Stimulated activated CD8-positive, alpha-beta memory T cell treated with anti-CD3 and anti-CD28 coated beads, Interleukin-15, amount 100 ng/mL, for 1 hour (primary cell): ENCODE data around the gene FRMD4A.
"Not testable (repeated sequence)": the region's sequence is repeated elsewhere in the genome, so short reads cannot be mapped to it uniquely, and the experiment has no call there.

ENCODE experiments used
- DNase-seq: peaks from one replicate; pipeline ENCODE4 v3.0.0-alpha.2; 2020; ENCODE audit warnings: low read depth

The FRMD4A gene

GRCh38 chr10:14099885-14100284, 230.8 kb downstream of the FRMD4A start:
- DNase-seq = no peak

DNA sequence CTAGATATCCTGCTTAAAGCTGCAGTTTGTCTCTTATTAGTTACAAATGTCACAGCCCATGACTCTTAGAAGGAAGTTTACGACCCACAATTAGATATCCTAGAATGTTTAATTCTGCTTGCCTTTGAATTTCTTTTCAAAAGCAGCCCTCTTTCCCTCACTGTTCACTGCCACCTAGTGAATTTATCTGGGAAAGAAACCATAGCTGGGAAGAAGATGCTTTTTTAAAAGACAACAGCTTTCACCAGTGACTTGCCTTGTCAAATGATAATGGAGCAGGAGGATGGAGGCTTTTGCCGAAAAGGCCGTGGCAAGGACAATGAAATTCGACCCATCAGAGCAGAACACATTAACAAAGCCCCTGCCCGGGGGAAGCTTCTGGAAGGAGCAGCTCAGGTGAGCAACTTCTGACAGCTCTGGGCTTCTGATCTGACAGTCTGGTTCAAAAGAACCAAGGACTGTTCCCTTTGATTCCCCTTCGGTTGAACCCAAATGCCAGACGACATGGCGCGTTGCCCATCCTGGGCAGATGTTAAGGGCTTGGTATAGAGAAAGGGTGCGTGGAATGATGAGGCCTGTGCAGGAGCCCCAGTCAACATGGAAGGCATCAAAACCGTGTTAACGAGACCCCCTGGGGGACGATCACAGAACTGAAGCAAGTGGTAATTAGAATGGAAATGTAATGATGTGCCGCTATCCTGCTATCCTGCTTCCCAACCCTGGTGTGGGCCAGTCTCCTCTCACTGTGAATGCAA, 236.8 kb downstream of the FRMD4A start:
- no peak for DNase-seq

DNA sequence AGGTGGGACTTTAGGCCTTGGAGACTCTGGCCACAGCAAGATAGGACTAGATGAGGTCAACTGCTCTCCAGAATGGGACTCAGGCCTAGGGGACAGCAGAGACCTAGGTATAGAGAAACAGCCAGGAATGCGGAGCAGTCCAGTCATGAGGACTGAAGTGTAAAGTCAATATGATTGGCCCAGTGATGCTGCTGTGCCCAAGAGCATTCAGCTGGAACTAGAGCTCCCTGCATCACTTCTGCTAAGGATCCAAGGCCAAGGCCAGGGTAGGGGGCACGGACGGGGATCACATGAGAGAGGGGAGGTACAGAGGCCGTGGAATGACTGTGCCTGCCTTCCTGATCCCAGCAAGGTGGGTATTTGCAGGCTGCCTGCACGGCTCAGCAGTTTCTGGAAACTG, 237.9 kb downstream of the FRMD4A start:
- no peak for DNase-seq

GRCh38 chr10:14089556-14090292, 241.0 kb downstream of the FRMD4A start:
- no peak for DNase-seq

DNA sequence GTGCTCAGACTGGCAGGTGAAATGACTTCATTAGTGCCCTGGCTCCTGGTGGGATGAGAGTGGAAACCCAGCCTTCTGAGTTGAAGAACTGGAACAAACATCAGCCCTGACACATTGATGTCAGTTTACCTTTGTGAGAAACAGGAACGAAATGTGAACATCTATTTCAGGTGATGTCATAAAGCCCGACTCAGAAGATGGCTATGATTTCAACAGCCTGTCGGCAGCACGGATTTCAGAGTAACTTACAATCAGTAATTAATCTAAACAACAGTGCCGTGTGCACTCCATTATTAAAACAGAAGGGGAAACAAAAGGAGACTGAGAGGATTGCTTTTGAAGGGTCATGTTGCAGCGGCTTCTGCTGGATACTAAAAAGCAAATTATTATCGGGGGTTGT, 243.2 kb downstream of the FRMD4A start:
- DNase-seq = no peak

- no peak for DNase-seq
Observed at GRCh38 chr10:14086596-14086995, 244.1 kb downstream of the FRMD4A start.

GRCh38 chr10:14084875-14085274, 245.8 kb downstream of the FRMD4A start:
- DNase-seq = no peak

GRCh38 chr10:14080795-14081194, 249.9 kb downstream of the FRMD4A start:
- no peak for DNase-seq

DNA sequence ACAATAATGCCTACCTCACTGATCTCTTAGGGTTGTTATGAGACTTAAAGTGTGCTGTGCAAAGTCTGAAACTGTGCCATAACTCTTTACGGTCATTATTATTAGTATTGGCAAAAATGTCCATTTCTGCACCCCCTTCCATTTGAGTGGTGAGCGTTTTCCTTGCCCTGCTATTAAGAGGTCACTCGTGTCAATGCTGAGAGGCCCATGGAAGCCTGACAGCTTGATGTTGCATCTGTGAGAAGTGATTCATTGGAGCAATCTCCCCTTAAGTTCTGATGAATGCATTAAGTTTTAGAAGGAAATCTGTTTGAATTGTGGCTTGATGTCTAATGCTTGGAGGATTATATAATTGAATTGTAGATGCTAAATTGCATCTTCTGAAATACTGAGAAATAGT, 253.3 kb downstream of the FRMD4A start:
- no peak for DNase-seq

DNA sequence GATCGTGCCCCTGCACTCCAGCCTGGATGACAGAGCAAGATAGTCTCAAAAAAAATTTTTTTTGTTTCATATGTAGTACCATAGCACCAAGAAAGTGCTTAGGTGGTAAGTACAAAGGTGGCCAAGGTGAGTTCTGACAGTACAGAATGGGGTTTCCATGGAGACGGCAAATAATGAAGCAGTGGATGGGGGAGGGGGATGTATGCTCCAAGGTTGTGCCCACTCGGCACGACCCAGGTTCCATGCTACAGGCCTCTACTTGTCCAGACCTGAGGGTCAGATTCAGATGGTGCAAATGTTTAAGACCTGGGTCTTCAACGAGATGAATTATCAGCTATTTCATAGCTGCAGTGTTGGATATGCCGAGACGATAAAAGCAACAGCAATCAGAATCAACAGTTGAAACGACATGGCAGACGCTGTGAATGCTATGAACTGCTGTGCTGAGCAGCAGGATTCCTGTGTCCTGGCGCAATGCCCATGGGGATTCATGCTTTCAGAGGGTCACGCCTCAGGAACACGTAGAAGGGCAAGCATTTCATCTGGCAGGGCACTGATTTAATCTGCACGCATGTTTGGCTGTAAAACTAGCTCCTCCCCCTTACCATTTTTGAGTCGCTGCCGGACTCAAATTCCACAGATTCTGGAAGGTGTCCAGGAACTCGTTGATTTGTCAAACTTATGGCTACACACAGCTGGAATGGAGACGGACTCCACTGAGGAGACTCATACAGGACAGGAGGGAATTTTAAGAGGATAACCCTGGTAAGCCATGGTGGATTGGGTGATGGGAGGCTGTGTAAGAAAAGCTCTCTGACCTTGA, 256.5 kb downstream of the FRMD4A start:
- no peak for DNase-seq

GRCh38 chr10:14072541-14072940, 258.2 kb downstream of the FRMD4A start:
- DNase-seq = no peak

DNA sequence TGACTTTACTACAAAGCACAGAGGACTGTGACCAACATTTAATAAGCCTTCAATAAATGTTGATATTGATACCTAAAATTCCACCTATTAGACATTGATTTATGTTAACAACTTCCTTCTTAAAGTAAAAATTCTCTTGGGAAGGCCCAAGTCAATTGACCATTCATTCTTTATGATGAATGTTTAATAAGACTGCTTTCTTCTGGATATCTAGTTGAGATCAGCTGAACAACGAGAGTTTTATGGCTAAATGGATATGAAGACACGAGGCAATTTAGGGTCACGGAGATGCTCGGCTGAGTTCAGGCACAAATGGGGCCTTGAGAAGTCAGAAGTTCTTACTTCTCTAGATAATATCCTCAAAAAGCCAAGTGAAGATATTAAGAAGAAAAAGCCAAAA, 258.8 kb downstream of the FRMD4A start:
- DNase-seq = no peak

DNA sequence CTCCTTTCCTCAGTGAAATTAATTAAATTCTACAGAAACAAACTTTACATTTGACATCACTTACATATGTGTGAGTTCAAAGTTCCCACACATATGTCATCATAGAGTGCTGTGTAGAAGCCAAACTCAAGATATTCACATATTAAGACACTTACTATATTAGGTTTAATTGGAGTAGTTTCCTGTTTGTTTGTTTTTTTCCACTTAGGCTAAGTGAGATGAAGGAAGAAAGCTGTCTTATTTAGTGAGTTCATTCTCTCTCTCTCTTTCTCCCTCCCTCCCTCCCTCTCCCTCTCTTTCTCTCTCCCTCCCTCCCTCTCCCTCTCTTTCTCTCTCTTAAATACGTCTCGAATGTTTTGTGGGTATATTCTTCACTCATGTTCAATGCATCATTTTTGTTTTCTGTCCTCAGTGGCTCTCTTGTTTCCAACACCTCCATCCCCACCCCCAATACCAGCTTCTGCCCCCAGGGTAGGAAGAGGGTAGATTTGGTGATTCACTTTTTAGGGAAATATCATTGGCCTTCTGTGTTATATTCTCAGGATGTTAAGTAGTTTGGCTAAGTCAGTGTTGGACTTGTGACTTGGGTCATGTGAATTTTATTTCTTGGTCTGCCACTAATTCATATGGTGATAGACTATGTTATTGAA, 262.0 kb downstream of the FRMD4A start:
- DNase-seq = no peak

DNA sequence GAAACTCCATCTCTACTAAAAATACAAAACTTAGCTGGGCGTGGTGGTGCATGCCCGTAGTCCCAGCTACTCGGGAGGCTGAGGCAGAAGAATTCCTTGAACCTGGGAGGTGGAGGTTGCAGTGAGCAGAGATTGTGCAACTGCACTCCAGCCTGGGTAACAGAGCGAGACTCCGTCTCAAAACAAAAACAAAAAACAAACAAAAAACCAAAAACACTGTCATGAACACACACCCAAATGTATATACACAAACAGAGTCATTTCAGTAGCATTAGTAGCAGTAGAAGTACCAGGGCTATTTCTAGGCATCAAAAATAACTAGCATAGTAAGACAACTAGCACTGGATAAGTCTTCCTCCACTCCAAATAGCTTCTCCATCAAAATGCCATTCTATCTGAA, 263.1 kb downstream of the FRMD4A start:
- not testable (repeated sequence) for DNase-seq

DNA sequence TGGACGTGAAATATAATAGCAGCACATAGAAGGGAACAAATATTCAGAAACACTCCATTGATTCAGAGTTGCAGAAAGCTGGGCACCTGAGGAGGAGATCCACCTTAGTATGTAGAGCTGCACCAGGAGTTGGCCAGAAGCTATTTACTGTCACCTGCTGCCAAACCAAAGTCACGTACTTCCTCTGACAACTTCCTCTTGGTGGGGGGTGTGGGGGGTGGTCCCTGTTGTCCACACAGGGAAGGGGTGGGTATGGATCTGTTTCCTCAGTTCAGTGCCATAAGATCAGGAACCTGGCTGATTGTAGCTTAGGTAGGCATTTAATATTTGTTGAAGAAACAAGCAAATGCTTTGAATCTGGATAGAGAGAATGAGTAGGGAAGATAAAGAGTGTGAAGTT, 264.6 kb downstream of the FRMD4A start:
- DNase-seq = no peak

DNA sequence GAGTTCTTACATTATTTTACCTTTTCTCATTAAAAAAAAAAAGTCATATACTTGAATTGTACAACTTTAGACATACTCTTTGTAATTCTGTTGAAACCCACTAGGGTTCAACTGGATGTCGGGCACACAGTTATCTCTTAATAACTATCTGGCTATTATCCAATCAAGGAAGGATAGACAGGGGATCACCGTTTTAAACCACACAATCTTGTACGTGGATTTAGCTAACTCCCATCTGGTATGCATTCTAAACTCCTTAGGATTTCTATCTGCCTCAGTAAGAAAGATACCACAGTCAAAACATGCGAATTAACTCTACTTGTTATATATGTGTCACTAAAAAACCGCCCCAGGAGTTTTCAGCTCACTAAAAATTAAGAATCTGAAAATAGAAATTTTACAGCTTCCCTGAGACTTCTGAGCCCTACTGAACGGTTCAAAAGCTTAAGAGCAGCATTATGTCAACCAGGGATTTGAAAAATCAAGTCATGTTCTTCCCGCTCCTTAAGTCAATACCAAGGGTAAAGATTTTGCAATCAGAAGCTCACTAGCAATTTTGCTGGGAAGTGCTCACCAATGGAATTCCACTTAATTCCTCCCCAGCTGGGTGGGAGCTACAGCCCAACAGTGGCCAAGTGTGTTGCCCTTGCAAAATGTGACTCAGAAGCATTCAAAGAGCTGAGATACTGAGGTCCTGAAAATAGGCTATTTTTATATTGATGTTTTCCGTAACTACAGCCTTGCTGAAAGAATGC, 267.0 kb downstream of the FRMD4A start:
- DNase-seq = no peak

DNA sequence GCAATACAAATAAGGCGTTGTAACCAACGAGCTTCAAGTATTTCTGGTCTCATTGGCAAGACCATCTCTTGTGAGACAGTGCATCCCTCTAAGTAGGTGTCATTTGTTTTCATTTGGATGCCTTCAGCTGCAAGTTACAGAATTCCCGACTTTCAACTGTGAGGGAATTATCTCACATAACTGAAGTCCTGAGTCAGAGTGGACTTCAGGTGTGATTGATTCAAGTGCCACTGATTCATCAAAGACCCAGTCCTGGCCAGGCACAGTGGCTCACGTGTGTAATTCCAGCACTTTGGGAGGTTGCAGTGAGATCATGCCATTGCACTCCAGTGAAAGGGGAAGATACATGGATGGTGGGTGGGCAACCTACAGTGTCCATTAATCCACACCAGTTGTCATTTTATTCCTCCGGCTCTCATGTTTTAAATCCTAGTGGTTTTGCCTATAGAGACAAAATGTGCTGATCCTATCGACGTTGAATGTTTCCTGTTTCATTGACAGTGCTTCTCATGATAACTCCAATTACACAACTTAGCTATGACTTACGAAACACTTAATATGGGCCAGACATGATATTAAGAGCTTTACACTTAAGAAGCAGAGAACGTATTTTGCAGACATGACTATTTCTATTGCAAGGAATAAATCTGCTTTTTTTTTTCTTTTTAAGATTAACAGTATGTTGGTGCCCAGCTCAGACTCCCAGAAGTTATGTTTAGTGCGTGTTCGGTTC, 268.0 kb downstream of the FRMD4A start:
- DNase-seq = no peak

- no peak for DNase-seq
Observed at GRCh38 chr10:14060320-14061070, 270.2 kb downstream of the FRMD4A start.

DNA sequence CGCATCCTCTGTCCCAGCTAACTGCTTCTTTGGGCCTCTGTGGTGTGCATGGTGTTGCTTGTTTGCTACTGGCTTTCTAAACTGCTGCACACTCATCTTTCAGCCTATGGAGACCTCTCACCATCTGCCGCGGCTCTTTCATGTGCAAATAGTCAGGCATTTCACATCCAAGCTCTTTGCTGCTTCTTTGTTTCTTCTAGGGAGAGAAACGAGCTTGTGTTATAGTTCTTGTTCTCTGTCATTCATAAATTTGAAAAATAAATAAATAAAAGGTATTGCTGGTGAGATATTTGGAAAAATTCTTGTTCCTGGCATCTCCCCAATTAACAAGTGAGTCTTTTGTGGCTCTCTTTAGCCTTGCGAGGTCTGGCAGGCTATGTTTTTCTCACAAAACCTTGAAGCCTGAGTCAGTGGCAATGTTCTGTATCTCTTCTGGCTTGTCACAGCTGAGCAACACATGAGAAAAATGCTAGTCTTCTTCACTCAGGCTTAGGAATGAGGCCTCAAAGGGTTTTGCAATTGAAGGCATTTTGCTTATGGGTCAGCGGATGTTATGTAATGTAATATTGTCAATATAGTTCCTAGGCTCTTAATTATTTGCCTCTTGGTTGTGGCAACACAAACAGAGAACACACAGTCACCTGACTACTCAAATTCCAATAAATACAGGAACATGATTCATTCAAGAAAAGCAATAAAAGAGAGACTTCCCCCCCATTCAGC, 274.0 kb downstream of the FRMD4A start:
- DNase-seq = no peak
